ENCODE results near the gene SOS1.

Gene SOS1

DNA sequence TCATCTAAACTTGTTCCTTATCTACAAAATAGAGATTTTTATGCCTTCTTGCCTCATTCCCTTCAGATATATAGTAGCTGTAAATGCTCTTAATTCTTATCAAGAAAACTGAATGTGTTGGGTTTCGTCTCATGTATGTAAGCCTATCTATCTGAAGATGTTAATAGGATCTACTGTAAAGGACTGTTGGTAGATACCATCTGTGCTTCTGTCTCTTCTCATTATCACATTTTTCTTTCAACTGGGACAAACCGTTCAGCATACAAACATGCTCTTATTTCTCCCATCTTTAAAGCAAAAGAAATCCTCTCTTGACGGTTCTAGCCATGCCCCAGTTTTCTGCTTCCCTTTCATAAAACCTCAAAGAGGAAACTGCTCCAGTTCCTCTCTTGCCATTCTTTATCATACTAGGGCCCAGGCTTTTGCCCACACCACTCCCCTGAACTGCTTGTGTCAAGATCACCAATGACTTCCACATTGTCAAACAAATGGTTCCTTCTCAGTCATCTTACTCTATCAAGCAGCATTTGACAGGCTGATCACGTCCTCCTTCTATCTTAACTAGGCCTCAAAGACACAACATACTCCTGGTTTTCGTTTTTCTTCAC is 142.5 kb downstream of the SOS1 start:
- no peak for TF ChIP-seq POLR2AphosphoS5 (IDR thresholded peaks at IDR 0.05; ENCODE audit: low read depth, low read length)
- TF ChIP-seq, protein P1, sequence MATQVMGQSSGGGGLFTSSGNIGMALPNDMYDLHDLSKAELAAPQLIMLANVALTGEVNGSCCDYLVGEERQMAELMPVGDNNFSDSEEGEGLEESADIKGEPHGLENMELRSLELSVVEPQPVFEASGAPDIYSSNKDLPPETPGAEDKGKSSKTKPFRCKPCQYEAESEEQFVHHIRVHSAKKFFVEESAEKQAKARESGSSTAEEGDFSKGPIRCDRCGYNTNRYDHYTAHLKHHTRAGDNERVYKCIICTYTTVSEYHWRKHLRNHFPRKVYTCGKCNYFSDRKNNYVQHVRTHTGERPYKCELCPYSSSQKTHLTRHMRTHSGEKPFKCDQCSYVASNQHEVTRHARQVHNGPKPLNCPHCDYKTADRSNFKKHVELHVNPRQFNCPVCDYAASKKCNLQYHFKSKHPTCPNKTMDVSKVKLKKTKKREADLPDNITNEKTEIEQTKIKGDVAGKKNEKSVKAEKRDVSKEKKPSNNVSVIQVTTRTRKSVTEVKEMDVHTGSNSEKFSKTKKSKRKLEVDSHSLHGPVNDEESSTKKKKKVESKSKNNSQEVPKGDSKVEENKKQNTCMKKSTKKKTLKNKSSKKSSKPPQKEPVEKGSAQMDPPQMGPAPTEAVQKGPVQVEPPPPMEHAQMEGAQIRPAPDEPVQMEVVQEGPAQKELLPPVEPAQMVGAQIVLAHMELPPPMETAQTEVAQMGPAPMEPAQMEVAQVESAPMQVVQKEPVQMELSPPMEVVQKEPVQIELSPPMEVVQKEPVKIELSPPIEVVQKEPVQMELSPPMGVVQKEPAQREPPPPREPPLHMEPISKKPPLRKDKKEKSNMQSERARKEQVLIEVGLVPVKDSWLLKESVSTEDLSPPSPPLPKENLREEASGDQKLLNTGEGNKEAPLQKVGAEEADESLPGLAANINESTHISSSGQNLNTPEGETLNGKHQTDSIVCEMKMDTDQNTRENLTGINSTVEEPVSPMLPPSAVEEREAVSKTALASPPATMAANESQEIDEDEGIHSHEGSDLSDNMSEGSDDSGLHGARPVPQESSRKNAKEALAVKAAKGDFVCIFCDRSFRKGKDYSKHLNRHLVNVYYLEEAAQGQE (IDR thresholded peaks at IDR 0.05; ENCODE audit: insufficient read depth in 1 of 2, low read depth in 2 of 2, low read length in 2 of 2): no peak

DNA sequence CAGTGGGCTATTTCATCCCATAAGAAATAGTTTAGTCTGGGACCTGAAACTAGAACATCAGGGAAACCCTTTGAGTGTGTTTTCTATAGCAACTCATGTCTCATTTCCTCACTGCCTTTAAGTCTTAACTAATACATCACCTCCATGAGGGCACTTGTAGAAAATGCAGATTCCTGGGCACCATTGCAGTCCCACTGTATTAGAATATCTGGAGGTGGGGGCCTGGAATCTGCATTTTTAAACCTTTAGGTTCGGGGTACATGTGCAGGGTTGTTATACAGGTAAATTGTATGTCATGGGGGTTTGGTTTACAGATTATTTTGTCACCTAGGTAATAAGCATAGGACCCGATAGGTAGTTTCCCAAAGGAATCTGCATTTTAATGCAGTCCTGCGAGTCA is 143.8 kb downstream of the SOS1 start:
- TF ChIP-seq TAF1 (IDR thresholded peaks at IDR 0.05; ENCODE audit: borderline replicate concordance, insufficient read depth, low read length) (no peak), SIN3A (IDR thresholded peaks at IDR 0.05; ENCODE audit: borderline replicate concordance, insufficient read depth, low read length) (no peak)

DNA sequence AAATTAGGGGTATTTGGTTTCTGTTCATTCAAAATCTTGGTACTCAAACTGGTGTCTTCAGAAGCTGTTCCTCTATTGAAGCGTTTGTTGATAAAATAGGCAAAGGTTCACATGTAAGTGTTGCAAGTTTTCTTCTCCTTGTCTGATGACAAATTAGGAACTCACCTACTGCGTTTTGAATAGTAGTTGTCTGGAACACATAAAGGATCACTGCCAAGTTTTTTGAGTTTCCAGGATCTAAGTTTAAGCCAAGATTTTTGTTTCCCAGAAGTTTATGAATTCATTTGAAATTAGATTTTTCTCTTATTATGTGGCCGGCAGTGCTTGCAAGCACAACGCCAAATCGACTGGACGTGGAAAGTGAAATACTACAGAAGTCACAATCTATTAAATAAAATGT is 145.8 kb downstream of the SOS1 start:
- TF ChIP-seq, protein P1 (IDR thresholded peaks at IDR 0.05; ENCODE audit: insufficient read depth in 1 of 2, low read depth in 2 of 2, low read length in 2 of 2): no peak
- TF ChIP-seq POLR2AphosphoS5 (IDR thresholded peaks at IDR 0.05; ENCODE audit: low read depth, low read length): no peak
- TF ChIP-seq SIN3A (IDR thresholded peaks at IDR 0.05; ENCODE audit: borderline replicate concordance, insufficient read depth, low read length): no peak

DNA sequence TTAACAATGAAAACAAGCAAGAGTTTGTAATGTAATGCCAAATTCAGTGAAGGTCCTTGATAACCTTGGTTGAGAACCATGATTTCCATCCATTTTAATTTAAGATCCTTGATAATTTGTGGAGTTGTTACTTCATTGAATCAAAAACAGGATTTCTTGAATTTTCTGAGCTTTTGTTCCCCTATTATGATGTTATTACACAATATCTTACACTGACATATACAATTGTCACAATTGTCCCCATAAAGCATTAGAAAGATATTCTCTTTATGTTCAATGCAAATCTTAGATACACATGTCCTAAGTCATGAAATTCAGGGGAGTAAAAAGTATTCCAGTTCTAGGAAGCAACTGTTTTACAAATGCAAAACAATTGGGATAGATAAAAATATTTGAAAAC is 147.6 kb downstream of the SOS1 start:
- TF ChIP-seq POLR2AphosphoS5 (IDR thresholded peaks at IDR 0.05; ENCODE audit: low read depth, low read length): no peak
- no peak for TF ChIP-seq TAF1 (IDR thresholded peaks at IDR 0.05; ENCODE audit: borderline replicate concordance, insufficient read depth, low read length)
- TF ChIP-seq, protein P1 (IDR thresholded peaks at IDR 0.05; ENCODE audit: insufficient read depth in 1 of 2, low read depth in 2 of 2, low read length in 2 of 2): no peak
- TF ChIP-seq FOXP2 (optimal IDR thresholded peaks at IDR 0.05; ENCODE audit: borderline replicate concordance, extremely low read depth, extremely low read length, insufficient read depth): no peak
- TF ChIP-seq SIN3A (IDR thresholded peaks at IDR 0.05; ENCODE audit: borderline replicate concordance, insufficient read depth, low read length): no peak

DNA sequence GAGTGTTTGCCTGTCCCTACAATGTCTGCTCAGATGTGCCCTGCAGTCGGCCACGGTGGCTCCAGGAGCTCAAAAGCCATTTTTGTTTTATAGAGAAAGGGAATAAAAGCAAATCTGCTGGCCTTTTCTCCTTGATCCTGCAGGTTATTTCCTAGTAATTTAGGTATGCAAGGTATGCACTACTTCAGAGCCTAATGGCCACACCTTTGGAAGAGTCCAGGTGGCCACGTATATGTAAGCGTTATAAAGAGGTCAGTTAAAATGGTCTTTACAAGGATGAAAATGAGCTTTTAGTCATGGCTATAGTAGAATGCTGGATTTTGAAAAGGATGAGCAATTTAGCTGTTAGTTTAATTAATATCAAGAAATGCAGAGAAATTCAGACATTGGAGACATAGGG is 149.5 kb downstream of the SOS1 start:
- TF ChIP-seq TAF1 (IDR thresholded peaks at IDR 0.05; ENCODE audit: borderline replicate concordance, insufficient read depth, low read length): no peak
- TF ChIP-seq, protein P1 (IDR thresholded peaks at IDR 0.05; ENCODE audit: insufficient read depth in 1 of 2, low read depth in 2 of 2, low read length in 2 of 2): no peak
- no peak for TF ChIP-seq POLR2AphosphoS5 (IDR thresholded peaks at IDR 0.05; ENCODE audit: low read depth, low read length)
